PC-9 (cell line): Measurements from ENCODE around the gene SLC30A1.

ENCODE experiments used
- EZH2 ChIP-seq: fragments of 200-600 bp; sonication (generic); IDR thresholded peaks from 2 replicates; pipeline ENCODE4 v1.8.0; 2017; ENCODE audit warnings: antibody characterized with exemption, low read depth
- TF ChIP-seq, protein P1 (sequence below): fragments of 200-600 bp; sonication (generic); conservative IDR thresholded peaks from 2 replicates; pipeline ENCODE4 v1.6.1; 2017; ENCODE audit warnings: mixed run types, antibody characterized with exemption, mild to moderate bottlenecking, moderate library complexity

GRCh38 chr1:211613108-211613947 lies 34.4 kb upstream of the SLC30A1 start:
- TF ChIP-seq, protein P1, sequence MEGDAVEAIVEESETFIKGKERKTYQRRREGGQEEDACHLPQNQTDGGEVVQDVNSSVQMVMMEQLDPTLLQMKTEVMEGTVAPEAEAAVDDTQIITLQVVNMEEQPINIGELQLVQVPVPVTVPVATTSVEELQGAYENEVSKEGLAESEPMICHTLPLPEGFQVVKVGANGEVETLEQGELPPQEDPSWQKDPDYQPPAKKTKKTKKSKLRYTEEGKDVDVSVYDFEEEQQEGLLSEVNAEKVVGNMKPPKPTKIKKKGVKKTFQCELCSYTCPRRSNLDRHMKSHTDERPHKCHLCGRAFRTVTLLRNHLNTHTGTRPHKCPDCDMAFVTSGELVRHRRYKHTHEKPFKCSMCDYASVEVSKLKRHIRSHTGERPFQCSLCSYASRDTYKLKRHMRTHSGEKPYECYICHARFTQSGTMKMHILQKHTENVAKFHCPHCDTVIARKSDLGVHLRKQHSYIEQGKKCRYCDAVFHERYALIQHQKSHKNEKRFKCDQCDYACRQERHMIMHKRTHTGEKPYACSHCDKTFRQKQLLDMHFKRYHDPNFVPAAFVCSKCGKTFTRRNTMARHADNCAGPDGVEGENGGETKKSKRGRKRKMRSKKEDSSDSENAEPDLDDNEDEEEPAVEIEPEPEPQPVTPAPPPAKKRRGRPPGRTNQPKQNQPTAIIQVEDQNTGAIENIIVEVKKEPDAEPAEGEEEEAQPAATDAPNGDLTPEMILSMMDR, result no peak
- TF ChIP-seq EZH2, result no peak
